Inflammatory macrophage treated with lipopolysaccharide for 1 hour (primary cell): ENCODE results near the gene TAF5.
"Not testable (repeated sequence)": the region's sequence is repeated elsewhere in the genome, so short reads cannot be mapped to it uniquely, and the experiment has no call there.

Source experiments
- DNase-seq, 2 donors: peaks; one replicate each; pipeline ENCODE4 v3.0.0-alpha.2; 2020 to 2022

Gene TAF5

GRCh38 chr10:103367782-103368518, at the start of gene TAF5:
TSS of gene TAF5 (plus strand) at chr10:103367976. CDS start at chr10:103367990, 14 bp downstream.
- DNase-seq: peak; percentile 92 to 96

GRCh38 chr10:103327906-103328305, 39.9 kb upstream of the TAF5 start:
- no peak for DNase-seq

GRCh38 chr10:103333934-103334520, 33.7 kb upstream of the TAF5 start:
- DNase-seq: peak; percentile 8 to 55

- no peak for DNase-seq
Measured at GRCh38 chr10:103334567-103334966, 33.2 kb upstream of the TAF5 start.

GRCh38 chr10:103336370-103336769, 31.4 kb upstream of the TAF5 start:
- DNase-seq: no peak

GRCh38 chr10:103350175-103350516, 17.6 kb upstream of the TAF5 start:
- no peak for DNase-seq

GRCh38 chr10:103350517-103351260, 17.1 kb upstream of the TAF5 start, which contains the start of gene PCGF6:
TSS of gene PCGF6 (minus strand) at chr10:103351140. CDS start at chr10:103351066, 74 bp downstream.
- DNase-seq: peak; percentile 52 to 67

GRCh38 chr10:103353281-103353680, 14.5 kb upstream of the TAF5 start:
- no peak for DNase-seq

- DNase-seq: not testable (repeated sequence)
Measured at GRCh38 chr10:103354567-103354966, 13.2 kb upstream of the TAF5 start.

GRCh38 chr10:103355906-103356599, 11.7 kb upstream of the TAF5 start:
- no peak for DNase-seq

GRCh38 chr10:103359493-103359892, 8.3 kb upstream of the TAF5 start:
- not testable (repeated sequence) for DNase-seq

- not testable (repeated sequence) for DNase-seq
Measured at GRCh38 chr10:103360791-103361190, 7.0 kb upstream of the TAF5 start.

GRCh38 chr10:103367379-103367781, 396 bp upstream of the TAF5 start:
- peak in 1 of 2 donors; percentile 2 for DNase-seq

- no peak for DNase-seq
Measured at GRCh38 chr10:103373544-103373943, 5.8 kb downstream of the TAF5 start.

GRCh38 chr10:103374263-103374662, 6.5 kb downstream of the TAF5 start:
- no peak for DNase-seq

- DNase-seq: no peak
Measured at GRCh38 chr10:103382769-103383168, 15.0 kb downstream of the TAF5 start.

- DNase-seq: peak in 1 of 2 donors; percentile 9
Measured at GRCh38 chr10:103394180-103394579, 26.4 kb downstream of the TAF5 start.

GRCh38 chr10:103395754-103396066, 27.9 kb downstream of the TAF5 start:
- DNase-seq: peak in 1 of 2 donors; percentile 1

- DNase-seq: peak; percentile 100
Measured at GRCh38 chr10:103396067-103396788, 28.5 kb downstream of the TAF5 start, which contains the start of the genes ATP5MK and PDCD11. TSS of gene ATP5MK (minus strand) at chr10:103396475. CDS start at chr10:103392457, 4,018 bp downstream. TSS of gene PDCD11 (plus strand) at chr10:103396626. CDS start at chr10:103398427, 1,801 bp downstream.

GRCh38 chr10:103396789-103397087, 29.0 kb downstream of the TAF5 start:
- no peak for DNase-seq

- DNase-seq: no peak
Measured at GRCh38 chr10:103397191-103397825, 29.5 kb downstream of the TAF5 start.

- DNase-seq: no peak
Measured at GRCh38 chr10:103413564-103413963, 45.8 kb downstream of the TAF5 start.
